ENCODE measurements around the gene ATRX. TPM values are rescaled to one million over a fixed set of nuclear protein-coding genes. Genes with fewer than 3 reads are reported as not detected.
"Not testable (repeated sequence)": the region's sequence is repeated elsewhere in the genome, so short reads cannot be mapped to it uniquely, and the experiment has no call there.

Gene ATRX
- total and polyA plus RNA-seq, 3 donors from 2014 or later, result 4.1 to 104 (median 84.4) TPM

DNA sequence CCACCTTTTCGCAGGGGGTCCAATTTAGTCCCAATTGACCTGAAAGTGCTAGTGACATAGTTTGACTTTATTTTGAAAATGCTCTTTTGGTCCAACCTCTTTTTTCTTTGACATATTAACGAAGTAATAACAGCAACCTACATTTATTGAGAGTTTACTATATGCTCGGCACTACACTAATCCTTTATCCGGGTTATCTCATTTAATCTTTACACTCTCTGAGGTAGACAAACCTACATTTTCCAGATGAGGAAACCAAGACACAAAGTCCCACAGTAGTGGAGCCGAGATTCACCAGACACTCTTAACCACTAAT, 307 bp upstream of the ATRX start:
- Histone ChIP-seq H3K27me3 (no peaks in the 10 kb centered on the region), H3K36me3 (ENCODE audit: low read depth, missing control alignments) (no peaks in the 10 kb centered on the region), H3K27ac (peak overlapping the region; percentile 93), H3K9me3 (no peaks in the 10 kb centered on the region), H3K4me3 (peak overlapping the region; percentile 61 to 74), H3K4me1 (no peaks in the 10 kb centered on the region)
- TF ChIP-seq, protein P1, sequence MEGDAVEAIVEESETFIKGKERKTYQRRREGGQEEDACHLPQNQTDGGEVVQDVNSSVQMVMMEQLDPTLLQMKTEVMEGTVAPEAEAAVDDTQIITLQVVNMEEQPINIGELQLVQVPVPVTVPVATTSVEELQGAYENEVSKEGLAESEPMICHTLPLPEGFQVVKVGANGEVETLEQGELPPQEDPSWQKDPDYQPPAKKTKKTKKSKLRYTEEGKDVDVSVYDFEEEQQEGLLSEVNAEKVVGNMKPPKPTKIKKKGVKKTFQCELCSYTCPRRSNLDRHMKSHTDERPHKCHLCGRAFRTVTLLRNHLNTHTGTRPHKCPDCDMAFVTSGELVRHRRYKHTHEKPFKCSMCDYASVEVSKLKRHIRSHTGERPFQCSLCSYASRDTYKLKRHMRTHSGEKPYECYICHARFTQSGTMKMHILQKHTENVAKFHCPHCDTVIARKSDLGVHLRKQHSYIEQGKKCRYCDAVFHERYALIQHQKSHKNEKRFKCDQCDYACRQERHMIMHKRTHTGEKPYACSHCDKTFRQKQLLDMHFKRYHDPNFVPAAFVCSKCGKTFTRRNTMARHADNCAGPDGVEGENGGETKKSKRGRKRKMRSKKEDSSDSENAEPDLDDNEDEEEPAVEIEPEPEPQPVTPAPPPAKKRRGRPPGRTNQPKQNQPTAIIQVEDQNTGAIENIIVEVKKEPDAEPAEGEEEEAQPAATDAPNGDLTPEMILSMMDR (IDR thresholded peaks at IDR 0.05), result no peak
- TF ChIP-seq POLR2A (IDR thresholded peaks at IDR 0.05), result no peak
- 19 to 20% methylated on average over 5 of the region's 5 CpGs for WGBS, 2 donors
- no peak for DNase-seq
- intact Hi-C loops (cut with DNase I; ENCODE audit: low total_unique reads), result no loop called here

DNA sequence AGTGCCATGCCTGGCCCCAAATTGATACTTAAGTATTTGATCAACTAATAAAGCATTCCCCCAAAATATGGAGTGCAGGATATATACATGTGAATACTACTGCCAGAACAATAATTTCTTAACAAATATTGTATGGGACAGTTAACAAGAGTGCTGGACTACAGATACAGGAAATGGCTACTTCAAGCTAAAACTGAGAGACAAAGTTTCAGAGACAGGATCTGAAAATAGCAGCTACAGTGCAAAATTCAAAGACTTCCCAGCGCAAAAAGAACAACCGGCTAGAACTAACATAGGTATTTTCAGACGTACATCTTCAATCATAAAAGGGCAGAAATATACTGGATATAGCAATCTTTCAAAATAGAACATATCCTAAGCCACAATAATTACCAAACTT, 6.3 kb downstream of the ATRX start:
- Histone ChIP-seq H3K36me3 (ENCODE audit: low read depth, missing control alignments) (no peaks in the 10 kb centered on the region), H3K27me3 (no peaks in the 10 kb centered on the region), H3K9me3 (no peaks in the 10 kb centered on the region), H3K27ac (no peak overlapping the region), H3K4me3 (no peak overlapping the region), H3K4me1 (no peaks in the 10 kb centered on the region)
- intact Hi-C loops (cut with DNase I; ENCODE audit: low total_unique reads), result no loop called here
- TF ChIP-seq, protein P1 (IDR thresholded peaks at IDR 0.05), result no peak
- TF ChIP-seq POLR2A (IDR thresholded peaks at IDR 0.05), result no peak
- DNase-seq, result no peak
- 53 to 54% methylated on average over 3 of the region's 3 CpGs for WGBS, 2 donors

DNA sequence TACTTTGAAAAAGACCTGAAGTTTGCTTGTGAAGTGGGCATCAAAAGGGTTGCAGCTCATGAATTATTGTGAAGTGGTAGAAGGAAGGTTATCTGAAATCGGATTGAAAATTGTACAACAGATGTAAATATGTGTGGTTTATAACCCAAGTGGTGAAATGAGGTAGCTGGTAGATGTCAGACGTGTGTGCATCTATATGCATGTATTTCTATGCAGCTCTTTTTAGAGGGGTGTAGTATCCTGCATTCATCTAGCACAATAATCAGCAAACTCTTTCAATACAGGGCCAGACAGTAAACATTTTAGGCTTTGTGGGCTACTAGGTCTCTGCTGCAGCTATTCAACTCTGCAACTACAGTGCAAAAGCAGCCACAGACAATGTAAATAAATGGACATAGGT, 9.4 kb downstream of the ATRX start:
- H3K36me3 ChIP-seq (ENCODE audit: low read depth, missing control alignments), result no peaks in the 10 kb centered on the region
- no peak overlapping the region for H3K27ac ChIP-seq
- H3K4me1 ChIP-seq, result no peaks in the 10 kb centered on the region
- DNase-seq, result no peak
- H3K9me3 ChIP-seq, result no peaks in the 10 kb centered on the region
- TF ChIP-seq, protein P1 (IDR thresholded peaks at IDR 0.05), result no peak
- no peak for TF ChIP-seq POLR2A (IDR thresholded peaks at IDR 0.05)
- no peak overlapping the region for H3K4me3 ChIP-seq
- H3K27me3 ChIP-seq, result no peaks in the 10 kb centered on the region
- WGBS, 2 donors, result 36 to 63% methylated on average over 2 of the region's 2 CpGs
- intact Hi-C loops (cut with DNase I; ENCODE audit: low total_unique reads), result no loop called here

DNA sequence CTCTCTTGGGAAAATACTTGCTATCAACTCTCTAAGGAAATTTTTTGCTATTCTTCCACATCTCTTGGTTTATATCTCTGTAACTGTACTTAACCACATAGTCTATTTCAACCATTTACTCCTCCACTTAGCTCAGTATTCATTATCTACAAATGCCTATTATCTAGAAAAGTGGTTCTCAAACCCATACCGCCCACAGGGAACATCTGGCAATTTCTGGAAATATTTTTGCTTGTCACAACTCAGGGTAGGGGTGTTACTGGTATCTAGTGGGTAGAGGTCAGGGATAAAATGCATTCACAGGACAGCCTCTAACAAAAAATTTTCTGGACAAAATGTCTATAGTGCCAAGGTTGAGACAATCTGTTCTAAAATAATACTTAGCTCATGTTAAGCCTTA, 14.4 kb downstream of the ATRX start:
- H3K9me3 ChIP-seq, result no peaks in the 10 kb centered on the region
- H3K4me1 ChIP-seq, result no peaks in the 10 kb centered on the region
- TF ChIP-seq, protein P1 (IDR thresholded peaks at IDR 0.05), result no peak
- no peak for TF ChIP-seq POLR2A (IDR thresholded peaks at IDR 0.05)
- H3K27me3 ChIP-seq, result no peaks in the 10 kb centered on the region
- H3K27ac ChIP-seq, result no peak overlapping the region
- no peak for DNase-seq
- WGBS, 2 donors, result 42 to 75% methylated on average over 1 of the region's 1 CpG
- H3K36me3 ChIP-seq (ENCODE audit: low read depth, missing control alignments), result no peaks in the 10 kb centered on the region
- intact Hi-C loops (cut with DNase I; ENCODE audit: low total_unique reads), result no loop called here
- H3K4me3 ChIP-seq, result no peak overlapping the region

DNA sequence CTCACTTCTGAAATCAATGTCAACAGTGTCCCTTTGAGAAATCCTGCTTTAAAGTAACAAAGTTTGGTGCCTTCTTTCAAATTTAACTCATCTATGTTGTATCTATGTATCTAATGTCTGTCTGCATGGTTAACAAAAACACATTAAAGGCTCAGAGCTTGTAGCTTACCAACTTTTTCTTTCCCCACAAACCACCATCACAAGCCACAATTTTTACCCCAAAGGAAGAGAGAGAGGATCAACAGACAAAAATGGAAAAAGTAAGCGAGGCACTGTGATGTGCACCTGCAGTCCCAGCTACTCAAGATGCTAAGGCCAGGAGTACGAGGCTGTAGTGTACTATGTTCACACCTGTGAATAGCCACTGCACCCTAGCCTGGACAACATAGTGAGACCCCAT, 17.2 kb downstream of the ATRX start:
- WGBS, 2 donors, result 75 to 80% methylated on average over 2 of the region's 2 CpGs
- DNase-seq, result no peak
- Histone ChIP-seq H3K4me3 (no peak overlapping the region), H3K27me3 (no peaks in the 10 kb centered on the region), H3K9me3 (no peaks in the 10 kb centered on the region), H3K36me3 (ENCODE audit: low read depth, missing control alignments) (no peaks in the 10 kb centered on the region), H3K4me1 (no peaks in the 10 kb centered on the region), H3K27ac (no peak overlapping the region)
- no peak for TF ChIP-seq POLR2A (IDR thresholded peaks at IDR 0.05)
- TF ChIP-seq, protein P1 (IDR thresholded peaks at IDR 0.05), result no peak
- intact Hi-C loops (cut with DNase I; ENCODE audit: low total_unique reads), result no loop called here

DNA sequence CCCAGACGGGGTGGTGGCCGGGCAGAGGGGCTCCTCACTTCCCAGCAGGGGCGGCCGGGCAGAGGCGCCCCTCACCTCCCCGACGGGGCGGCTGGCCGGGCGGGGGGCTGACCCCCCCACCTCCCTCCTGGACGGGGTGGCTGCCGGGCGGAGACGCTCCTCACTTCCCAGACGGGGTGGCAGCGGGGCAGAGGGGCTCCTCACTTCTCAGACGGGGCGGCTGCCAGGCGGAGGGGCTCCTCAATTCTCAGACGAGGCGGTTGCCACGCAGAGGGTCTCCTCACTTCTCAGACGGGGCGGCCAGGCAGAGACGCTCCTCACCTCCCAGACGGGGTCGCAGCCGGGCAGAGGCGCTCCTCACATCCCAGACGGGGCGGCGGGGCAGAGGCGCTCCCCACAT, 19.8 kb downstream of the ATRX start:
- DNase-seq; intact Hi-C loops (cut with DNase I; ENCODE audit: low total_unique reads); H3K27me3 ChIP-seq; H3K36me3 ChIP-seq (ENCODE audit: low read depth, missing control alignments); H3K27ac ChIP-seq; H3K4me1 ChIP-seq; H3K9me3 ChIP-seq; H3K4me3 ChIP-seq: not testable (repeated sequence)
- 76% methylated on average over 11 of the region's 33 CpGs; no CpG with 5 or more reads in 1 of the 2 donors for WGBS, 2 donors

Measured in testis (tissue), 3 donors.